ENCODE results near the gene NAP1L1. TPM values are rescaled to one million over a fixed set of nuclear protein-coding genes. Genes with fewer than 3 reads are reported as not detected.

The NAP1L1 gene
- total RNA-seq, 1 experiment from 2014 or later = 493 TPM

DNA sequence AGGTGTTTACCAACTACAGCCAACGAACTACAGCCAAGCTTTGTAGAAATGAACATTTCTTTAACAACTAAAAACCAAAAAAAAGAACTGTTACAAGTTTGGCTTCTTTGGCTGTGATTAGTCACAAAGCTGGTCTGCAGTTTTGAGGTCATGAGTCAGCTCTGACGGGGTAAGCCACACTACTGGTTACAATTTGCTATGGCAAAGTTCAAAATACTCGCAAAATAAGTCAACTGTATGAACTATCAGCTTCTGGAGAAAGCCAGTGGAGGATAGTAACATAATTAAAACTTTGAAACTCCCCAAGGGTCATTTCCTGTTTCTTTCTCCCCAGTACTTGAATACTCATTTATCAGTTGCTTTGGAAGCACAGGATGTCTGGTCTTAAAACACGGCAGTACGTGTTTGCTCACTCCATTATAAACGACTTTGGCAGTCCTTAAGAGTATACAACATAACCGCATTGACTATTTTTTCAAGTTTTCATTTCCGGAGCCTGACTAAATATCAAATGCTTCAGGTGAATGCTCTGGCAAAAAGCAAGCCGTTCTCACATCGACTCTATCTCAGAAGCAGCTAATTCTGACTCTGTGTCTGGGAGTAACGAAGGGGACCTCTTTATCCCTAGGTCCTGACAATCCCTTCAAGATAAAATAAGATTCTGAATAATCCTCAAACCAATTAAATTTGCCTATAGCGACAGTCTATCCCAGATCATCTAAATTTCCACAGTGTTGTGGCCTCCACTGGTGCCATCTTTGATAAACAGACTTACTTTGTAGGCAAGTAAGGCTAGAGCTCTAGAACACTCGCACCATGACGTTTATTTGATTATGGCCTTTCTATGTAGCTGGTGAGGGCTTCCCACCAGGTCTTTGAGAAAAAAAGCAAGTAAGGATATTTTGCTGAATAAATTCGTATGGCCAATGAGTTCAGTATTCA, 63.5 kb downstream of the NAP1L1 start:
- Mint-ChIP-seq H3K36me3 (ENCODE audit: insufficient read depth, unreplicated experiment) (no peaks in the 10 kb centered on the region), H3K27ac (ENCODE audit: low read depth, unreplicated experiment) (peak overlapping the region; percentile 96), H3K4me1 (ENCODE audit: insufficient read depth, unreplicated experiment) (peaks cover 35% of the 10 kb centered on the region), H3K4me3 (ENCODE audit: unreplicated experiment) (peak overlapping the region; percentile 14), H3K27me3 (ENCODE audit: insufficient read depth, unreplicated experiment) (no peaks in the 10 kb centered on the region), H3K9me3 (ENCODE audit: unreplicated experiment) (no peaks in the 10 kb centered on the region)
- TSS peak; percentile 94 for BruUV-seq (replicated peaks)
- ChIA-PET CTCF (interaction anchor here (0.6 to 1.7 kb wide), 8 partner anchors 8 to 505 kb away, joined by 3 to 6 read pairs (median 4); no protein-coding TSS in a partner anchor), POLR2A (interaction anchor here (0.6 to 4.1 kb wide), 13 partner anchors 10 to 509 kb away, joined by 3 to 76 read pairs (median 5); partner anchors contain the start of genes KRR1 and PHLDA1)
- TF ChIP-seq, protein P1, sequence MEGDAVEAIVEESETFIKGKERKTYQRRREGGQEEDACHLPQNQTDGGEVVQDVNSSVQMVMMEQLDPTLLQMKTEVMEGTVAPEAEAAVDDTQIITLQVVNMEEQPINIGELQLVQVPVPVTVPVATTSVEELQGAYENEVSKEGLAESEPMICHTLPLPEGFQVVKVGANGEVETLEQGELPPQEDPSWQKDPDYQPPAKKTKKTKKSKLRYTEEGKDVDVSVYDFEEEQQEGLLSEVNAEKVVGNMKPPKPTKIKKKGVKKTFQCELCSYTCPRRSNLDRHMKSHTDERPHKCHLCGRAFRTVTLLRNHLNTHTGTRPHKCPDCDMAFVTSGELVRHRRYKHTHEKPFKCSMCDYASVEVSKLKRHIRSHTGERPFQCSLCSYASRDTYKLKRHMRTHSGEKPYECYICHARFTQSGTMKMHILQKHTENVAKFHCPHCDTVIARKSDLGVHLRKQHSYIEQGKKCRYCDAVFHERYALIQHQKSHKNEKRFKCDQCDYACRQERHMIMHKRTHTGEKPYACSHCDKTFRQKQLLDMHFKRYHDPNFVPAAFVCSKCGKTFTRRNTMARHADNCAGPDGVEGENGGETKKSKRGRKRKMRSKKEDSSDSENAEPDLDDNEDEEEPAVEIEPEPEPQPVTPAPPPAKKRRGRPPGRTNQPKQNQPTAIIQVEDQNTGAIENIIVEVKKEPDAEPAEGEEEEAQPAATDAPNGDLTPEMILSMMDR (IDR thresholded peaks at IDR 0.05; ENCODE audit: unreplicated experiment) = no peak
- intact Hi-C loops (cut with micrococcal nuclease) = loop anchor here (2.0 kb wide), 1 partner anchor 42 kb away; no protein-coding TSS in a partner anchor
- peak; percentile 90 for DNase-seq (ENCODE audit: unreplicated experiment)

GRCh38 chr12:76020281-76020680, 64.2 kb downstream of the NAP1L1 start:
- H3K27me3 Mint-ChIP-seq (ENCODE audit: insufficient read depth, unreplicated experiment) = no peaks in the 10 kb centered on the region
- intact Hi-C loops (cut with micrococcal nuclease) = loop anchor here (2.0 kb wide), 1 partner anchor 41 kb away; no protein-coding TSS in a partner anchor
- POLR2A ChIA-PET = interaction anchor here (0.7 to 4.1 kb wide), 11 partner anchors 11 to 437 kb away, joined by 3 to 76 read pairs (median 5); partner anchors contain the start of gene PHLDA1
- no peaks in the 10 kb centered on the region for H3K36me3 Mint-ChIP-seq (ENCODE audit: insufficient read depth, unreplicated experiment)
- H3K4me3 Mint-ChIP-seq (ENCODE audit: unreplicated experiment) = peak overlapping the region; percentile 14
- TF ChIP-seq, protein P1 (IDR thresholded peaks at IDR 0.05; ENCODE audit: unreplicated experiment) = no peak
- H3K27ac Mint-ChIP-seq (ENCODE audit: low read depth, unreplicated experiment) = peak overlapping the region; percentile 96
- H3K9me3 Mint-ChIP-seq (ENCODE audit: unreplicated experiment) = no peaks in the 10 kb centered on the region
- CTCF ChIA-PET = interaction anchor here (0.6 to 1.2 kb wide), 5 partner anchors 9 to 506 kb away, joined by 3 to 5 read pairs (median 3); no protein-coding TSS in a partner anchor
- no TSS peak for BruUV-seq (replicated peaks)
- DNase-seq (ENCODE audit: unreplicated experiment) = peak; percentile 94
- H3K4me1 Mint-ChIP-seq (ENCODE audit: insufficient read depth, unreplicated experiment) = peaks cover 36% of the 10 kb centered on the region

- ChIA-PET POLR2A (interaction anchor here (0.7 to 1.1 kb wide), 3 partner anchors 10 to 39 kb away, joined by 3 to 11 read pairs (median 3); partner anchors contain the start of gene PHLDA1), CTCF (interaction anchor here (0.6 kb wide), 1 partner anchor 24 kb away, joined by 3 read pairs; no protein-coding TSS in a partner anchor)
- BruUV-seq (replicated peaks) = no TSS peak
- intact Hi-C loops (cut with micrococcal nuclease) = no loop called here
- Mint-ChIP-seq H3K4me1 (ENCODE audit: insufficient read depth, unreplicated experiment) (peaks cover 39% of the 10 kb centered on the region), H3K27me3 (ENCODE audit: insufficient read depth, unreplicated experiment) (no peaks in the 10 kb centered on the region), H3K27ac (ENCODE audit: low read depth, unreplicated experiment) (peak overlapping the region; percentile 96), H3K9me3 (ENCODE audit: unreplicated experiment) (no peaks in the 10 kb centered on the region), H3K36me3 (ENCODE audit: insufficient read depth, unreplicated experiment) (no peaks in the 10 kb centered on the region), H3K4me3 (ENCODE audit: unreplicated experiment) (no peak overlapping the region)
- DNase-seq (ENCODE audit: unreplicated experiment) = no peak
- TF ChIP-seq, protein P1 (IDR thresholded peaks at IDR 0.05; ENCODE audit: unreplicated experiment) = no peak
Measured at GRCh38 chr12:76018672-76019071, 65.8 kb downstream of the NAP1L1 start.

DNA sequence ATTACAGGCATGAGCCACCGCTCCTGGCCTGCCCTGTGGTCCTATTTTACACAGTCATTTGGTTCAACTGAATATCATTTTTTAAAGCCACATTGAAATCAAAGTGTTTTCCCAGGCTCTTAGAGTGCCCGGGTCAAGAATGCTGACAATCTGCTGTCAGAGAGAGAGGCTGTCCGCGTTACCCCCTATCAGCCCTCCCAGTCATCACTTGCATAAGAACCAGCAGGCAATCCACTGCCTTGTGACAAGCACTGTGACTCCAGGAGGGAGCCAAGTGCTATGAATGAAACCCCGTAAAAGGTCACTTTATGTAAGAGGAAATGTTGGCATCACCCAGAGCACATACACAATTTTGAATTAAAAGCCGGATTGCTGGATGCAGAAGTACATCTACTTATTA, 66.4 kb downstream of the NAP1L1 start:
- no peaks in the 10 kb centered on the region for H3K27me3 Mint-ChIP-seq (ENCODE audit: insufficient read depth, unreplicated experiment)
- ChIA-PET POLR2A (interaction anchor here (0.7 to 1.1 kb wide), 3 partner anchors 11 to 38 kb away, joined by 3 to 11 read pairs (median 3); partner anchors contain the start of gene PHLDA1), CTCF (interaction anchor here (1.3 kb wide), 1 partner anchor 198 kb away, joined by 3 read pairs; no protein-coding TSS in a partner anchor)
- TF ChIP-seq, protein P1 (IDR thresholded peaks at IDR 0.05; ENCODE audit: unreplicated experiment) = no peak
- BruUV-seq (replicated peaks) = no TSS peak
- DNase-seq (ENCODE audit: unreplicated experiment) = peak; percentile 54
- peak overlapping the region; percentile 96 for H3K27ac Mint-ChIP-seq (ENCODE audit: low read depth, unreplicated experiment)
- no peaks in the 10 kb centered on the region for H3K9me3 Mint-ChIP-seq (ENCODE audit: unreplicated experiment)
- H3K36me3 Mint-ChIP-seq (ENCODE audit: insufficient read depth, unreplicated experiment) = no peaks in the 10 kb centered on the region
- intact Hi-C loops (cut with micrococcal nuclease) = no loop called here
- peaks cover 39% of the 10 kb centered on the region for H3K4me1 Mint-ChIP-seq (ENCODE audit: insufficient read depth, unreplicated experiment)
- H3K4me3 Mint-ChIP-seq (ENCODE audit: unreplicated experiment) = no peak overlapping the region

Measured in MCF 10A (cell line).